H1 (cell line): ENCODE data around the gene PINLYP. TPM values are rescaled to one million over a fixed set of nuclear protein-coding genes. Genes with fewer than 3 reads are reported as not detected.
A peak's percentile ranks its signal among the peaks of the same experiment; 100 is the strongest.

ENCODE experiments used
- ASH2L ChIP-seq: fragments of 200-600, 300-600 bp; sonication (generic); IDR thresholded peaks from one replicate; pipeline ENCODE4 v1.7.1; 2017; ENCODE audit warnings: low read length
- BACH1 ChIP-seq: IDR thresholded peaks from 2 replicates; pipeline ENCODE4 v1.6.1; 2012; ENCODE audit warnings: low read length, improper control_type of control experiment
- BRCA1 ChIP-seq: IDR thresholded peaks from 2 replicates; pipeline ENCODE4 v1.6.1; 2012; ENCODE audit warnings: low read depth, low read length, improper control_type of control experiment
- CBX5 ChIP-seq: fragments of 300-800, 300-1000 bp; sonication (generic); IDR thresholded peaks from 2 replicates; pipeline ENCODE4 v1.7.1; 2016; ENCODE audit warnings: antibody characterized with exemption, low read length, low read depth
- CEBPB ChIP-seq: IDR thresholded peaks from 2 replicates; pipeline ENCODE4 v1.6.1; 2012; ENCODE audit warnings: low read depth, low read length
- CTBP2 ChIP-seq: IDR thresholded peaks from 2 replicates; pipeline ENCODE4 v1.7.0; 2011; ENCODE audit warnings: borderline replicate concordance, mild to moderate bottlenecking, moderate library complexity, mixed read lengths, low read length; ENCODE audit not compliant: insufficient read depth, insufficient read length
- EZH2 ChIP-seq: fragments of 200-600 bp; sonication (generic); IDR thresholded peaks from 2 replicates; pipeline ENCODE4 v1.7.1; 2012; ENCODE audit warnings: low read depth, mild to moderate bottlenecking, moderate library complexity, low read length, inconsistent platforms; ENCODE audit not compliant: severe bottlenecking
- FOSL1 ChIP-seq: IDR thresholded peaks from 2 replicates; pipeline ENCODE4 v1.6.1; 2011; ENCODE audit warnings: mild to moderate bottlenecking, low read depth, low read length, moderate library complexity; ENCODE audit not compliant: insufficient read depth
- GABPA ChIP-seq: IDR thresholded peaks from 2 replicates; pipeline ENCODE4 v1.6.1; 2011; ENCODE audit warnings: mild to moderate bottlenecking, low read length, moderate library complexity, borderline replicate concordance; ENCODE audit not compliant: insufficient read depth
- JUND ChIP-seq: IDR thresholded peaks from 2 replicates; pipeline ENCODE4 v1.6.1; 2011; ENCODE audit warnings: mild to moderate bottlenecking, improper control_type of control experiment, low read length
- KDM1A ChIP-seq: fragments of 200-600, 300-600 bp; sonication (generic); IDR thresholded peaks from 2 replicates; pipeline ENCODE4 v1.7.1; 2016; ENCODE audit warnings: mild to moderate bottlenecking, low read length, borderline replicate concordance
- MAFK ChIP-seq: IDR thresholded peaks from 2 replicates; pipeline ENCODE4 v1.6.1; 2012; ENCODE audit warnings: low read depth, mild to moderate bottlenecking, improper control_type of control experiment, low read length
- NRF1 ChIP-seq: IDR thresholded peaks from 2 replicates; pipeline ENCODE4 v1.6.1; 2011; ENCODE audit warnings: mild to moderate bottlenecking, low read depth, low read length, improper control_type of control experiment
- POLR2A ChIP-seq, 2 experiments: IDR thresholded peaks; 1 replicate in 1 of 2; 2 replicates in 1 of 2; pipeline ENCODE4 v1.6.1; 2011; ENCODE audit warnings: low read depth in 2 of 2, low read length in 2 of 2, mild to moderate bottlenecking in 2 of 2; ENCODE audit errors: control extremely low read depth in 1 of 2
- RFX5 ChIP-seq: IDR thresholded peaks from 2 replicates; pipeline ENCODE4 v1.6.1; 2011; ENCODE audit warnings: low read depth, low read length, improper control_type of control experiment, borderline replicate concordance
- SAP30 ChIP-seq: fragments of 300-600 bp; sonication (generic); IDR thresholded peaks from 2 replicates; pipeline ENCODE4 v1.7.1; 2012; ENCODE audit warnings: low read length, moderate library complexity, mild to moderate bottlenecking, inconsistent platforms; ENCODE audit not compliant: insufficient read depth, insufficient replicate concordance
- SIN3A ChIP-seq, 2 experiments: IDR thresholded peaks in 1 of 2; conservative IDR thresholded peaks in 1 of 2; 2 replicates each; pipeline ENCODE4 v1.6.1; 2011 to 2012; ENCODE audit warnings: low read length in 2 of 2, improper control_type of control experiment in 1 of 2, low read depth in 1 of 2, mild to moderate bottlenecking in 1 of 2
- SP1 ChIP-seq: IDR thresholded peaks from 2 replicates; pipeline ENCODE4 v1.6.1; 2011; ENCODE audit warnings: low read depth, low read length
- SP2 ChIP-seq: IDR thresholded peaks from 2 replicates; pipeline ENCODE4 v1.6.1; 2012; ENCODE audit warnings: mild to moderate bottlenecking, low read length, inconsistent platforms
- SUZ12 ChIP-seq: fragments of 200-600 bp; sonication (generic); IDR thresholded peaks from 2 replicates; pipeline ENCODE4 v1.6.1; 2012; ENCODE audit warnings: mild to moderate bottlenecking, inconsistent platforms, low read length, moderate library complexity, mixed read lengths
- TCF12 ChIP-seq: IDR thresholded peaks from 2 replicates; pipeline ENCODE4 v1.6.1; 2011; ENCODE audit warnings: low read depth, mild to moderate bottlenecking, low read length
- ZNF274 ChIP-seq: IDR thresholded peaks from 2 replicates; pipeline ENCODE4 v1.7.0; 2012; ENCODE audit warnings: low read length, borderline replicate concordance; ENCODE audit errors: extremely low read depth
- polyA plus RNA-seq, 7 experiments: library from polyadenylated mRNA; depleted of rRNA in 3 of 7; stranded (reverse) in 5 of 7; unstranded in 2 of 7; fragments of >200 nt in 5 of 7; fragments of 200-250 nt in 2 of 7; gene quantifications; 1 replicate in 5 of 7; 2 replicates in 1 of 7; 4 replicates in 1 of 7; pipeline versions ENCODE4 v1.2.1 to v1.2.3, GENCODE V29; 2011 to 2013; ENCODE audit warnings: missing spikeins in 2 of 7, mixed read lengths in 2 of 7
- total RNA-seq: library from RNA; stranded (reverse); fragmentation: NEBNext Ultra II Directional; extraction: Animal tissue kit (Norgen Biotek cat#: 25700); gene quantifications from 2 replicates; pipeline ENCODE4 v1.2.1, GENCODE V29; 2021
- TF ChIP-seq, protein P1 (sequence below): IDR thresholded peaks from 2 replicates; pipeline ENCODE4 v1.6.1; 2012; ENCODE audit warnings: inconsistent platforms
- TF ChIP-seq, protein P2 (sequence below): IDR thresholded peaks from 2 replicates; pipeline ENCODE4 v1.6.1; 2012; ENCODE audit warnings: inconsistent platforms

PINLYP gene
- total and polyA plus RNA-seq, 2 of the 8 experiments (the other 6 are each of a cell fraction or from before 2014, with no cell fraction given), result 7.5 to 31.3 TPM

DNA sequence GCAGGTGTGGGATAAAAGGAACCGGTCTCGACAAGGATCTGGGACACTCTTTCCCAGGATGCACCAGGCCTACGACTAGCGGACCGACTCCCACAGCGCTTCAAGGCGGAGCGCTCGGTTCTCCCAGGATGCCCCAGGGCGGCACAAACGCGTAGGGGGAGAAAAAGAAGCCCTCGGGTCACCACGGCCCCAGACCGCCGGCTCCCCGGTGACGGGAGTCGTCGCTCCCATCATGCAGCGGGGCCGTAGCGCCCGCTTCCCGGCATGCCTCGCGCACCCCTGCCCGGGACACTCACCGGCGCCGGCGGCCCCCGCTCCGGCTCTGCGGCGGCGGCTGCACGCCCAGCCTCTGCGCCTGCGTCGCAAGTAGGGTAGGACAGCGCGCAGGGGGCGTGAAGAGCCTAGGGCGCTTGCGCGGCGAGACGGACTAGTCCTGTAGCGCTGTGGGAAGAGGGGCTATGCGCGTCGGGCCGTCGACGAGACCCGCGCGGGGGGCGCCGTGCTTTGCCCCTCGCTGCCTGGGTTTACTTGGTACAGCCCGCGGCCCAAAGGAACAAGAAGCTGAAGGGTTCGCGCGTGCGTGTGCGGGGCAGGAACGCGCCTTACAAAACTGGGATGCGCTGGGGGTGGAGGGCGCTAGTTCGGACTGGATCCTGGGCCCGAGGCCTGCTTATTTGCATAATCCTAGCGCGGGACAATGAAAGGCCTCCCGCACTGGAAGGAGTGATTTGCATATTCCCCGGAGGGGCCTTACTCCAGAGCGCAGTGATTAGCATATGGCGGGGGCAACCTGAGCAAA lies 43.9 kb downstream of the PINLYP start, which contains the start of gene ZNF428 (continued):
- TF ChIP-seq MAFK (no peak), ZNF274 (no peak), RFX5 (no peak), CTBP2 (no peak), BRCA1 (no peak), SP2 (no peak), ASH2L (peak; percentile 93), FOSL1 (no peak), TCF12 (no peak), GABPA (no peak), SAP30 (no peak), SUZ12 (no peak), KDM1A (peak; percentile 47; the same call in 1 of the 2 replicates), SIN3A (conservative IDR thresholded peaks at IDR 0.05 in 1 of 2, IDR thresholded peaks at IDR 0.05 in 1 of 2; ENCODE audit: low read depth in 1 of 2, low read length in 2 of 2) (0 out of 4 replicates have a peak, but pooled peaks of 1 of the 2 experiments have one; percentile 12), BACH1 (no peak), CBX5 (no peak), EZH2 (no peak), NRF1 (peak; percentile 72), JUND (peak; percentile 20), SP1 (no peak; the same call in 1 of the 2 replicates), POLR2A (IDR thresholded peaks at IDR 0.05; ENCODE audit: control extremely low read depth in 1 of 2, low read depth in 2 of 2, low read length in 2 of 2) (peak in 1 of 2 experiments; percentile 56; a peak in 1 of 3 replicates), CEBPB (0 out of 2 replicates have a peak, but pooled peaks have one; percentile 25)
- TF ChIP-seq, protein P1, sequence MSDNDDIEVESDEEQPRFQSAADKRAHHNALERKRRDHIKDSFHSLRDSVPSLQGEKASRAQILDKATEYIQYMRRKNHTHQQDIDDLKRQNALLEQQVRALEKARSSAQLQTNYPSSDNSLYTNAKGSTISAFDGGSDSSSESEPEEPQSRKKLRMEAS, result peak; percentile 63; the same call in 1 of the 2 replicates
- TF ChIP-seq, protein P2, sequence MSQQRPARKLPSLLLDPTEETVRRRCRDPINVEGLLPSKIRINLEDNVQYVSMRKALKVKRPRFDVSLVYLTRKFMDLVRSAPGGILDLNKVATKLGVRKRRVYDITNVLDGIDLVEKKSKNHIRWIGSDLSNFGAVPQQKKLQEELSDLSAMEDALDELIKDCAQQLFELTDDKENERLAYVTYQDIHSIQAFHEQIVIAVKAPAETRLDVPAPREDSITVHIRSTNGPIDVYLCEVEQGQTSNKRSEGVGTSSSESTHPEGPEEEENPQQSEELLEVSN, result peak; percentile 53; the same call in 1 of the 2 replicates
- TF ChIP-seq, all 59 proteins: peak for 21
